ENCODE results near the gene PITX1. TPM values are rescaled to one million over a fixed set of nuclear protein-coding genes. Genes with fewer than 3 reads are reported as not detected.

The PITX1 gene
- total and polyA plus RNA-seq, 2 experiments from 2014 or later: not detected

GRCh38 chr5:135072387-135073281 lies 38.6 kb upstream of the PITX1 start:
- in situ Hi-C loops (cut with MboI): no loop called here
- Histone ChIP-seq H3K4me2 (ENCODE audit: unreplicated experiment) (no peak overlapping the region), H3K36me3 (ENCODE audit: low read depth) (no peaks in the 10 kb centered on the region), H3K9me3 (ENCODE audit: low read depth) (no peaks in the 10 kb centered on the region), H4K20me1 (ENCODE audit: insufficient read depth) (no peaks in the 10 kb centered on the region), H3K4me3 (no peak overlapping the region), H2AFZ (no peak overlapping the region), H3K4me1 (ENCODE audit: insufficient read depth) (no peaks in the 10 kb centered on the region), H3K79me2 (ENCODE audit: insufficient read depth) (no peaks in the 10 kb centered on the region), H3F3A (ENCODE audit: insufficient read depth) (no peaks in the 10 kb centered on the region), H3K9ac (no peak overlapping the region), H3K27me3 (replicated peaks; ENCODE audit: insufficient read depth) (peaks cover 24% of the 10 kb centered on the region; the same call in 1 of the 2 replicates), H3K27ac (no peak overlapping the region), H3K9me2 (ENCODE audit: insufficient read depth) (no peaks in the 10 kb centered on the region)
- WGBS, 2 experiments (ENCODE audit: low coverage in 1 of 2, low lambda C conversion rate in 2 of 2, missing lambda C conversion rate in 2 of 2): 26 to 32% methylated on average over 13 of the region's 13 CpGs
- no peak for DNase-seq
- TF ChIP-seq EZH2phosphoT487 (IDR thresholded peaks at IDR 0.05; ENCODE audit: insufficient read depth, low read depth) (no peak), EZH2 (IDR thresholded peaks at IDR 0.05; ENCODE audit: insufficient read depth, poor library complexity, severe bottlenecking) (no peak)

- no peak overlapping the region for H3K27ac ChIP-seq
- no peak overlapping the region for H2AFZ ChIP-seq
- no peaks in the 10 kb centered on the region for H3K36me3 ChIP-seq (ENCODE audit: low read depth)
- no peak overlapping the region for H3K9ac ChIP-seq
- no peak for TF ChIP-seq EZH2phosphoT487 (IDR thresholded peaks at IDR 0.05; ENCODE audit: insufficient read depth, low read depth)
- no peak for DNase-seq
- H3K79me2 ChIP-seq (ENCODE audit: insufficient read depth): no peaks in the 10 kb centered on the region
- H4K20me1 ChIP-seq (ENCODE audit: insufficient read depth): no peaks in the 10 kb centered on the region
- H3K9me2 ChIP-seq (ENCODE audit: insufficient read depth): no peaks in the 10 kb centered on the region
- H3K9me3 ChIP-seq (ENCODE audit: low read depth): no peaks in the 10 kb centered on the region
- 47 to 54% methylated on average over 6 of the region's 6 CpGs for WGBS, 2 experiments (ENCODE audit: low coverage in 1 of 2, low lambda C conversion rate in 2 of 2, missing lambda C conversion rate in 2 of 2)
- H3K27me3 ChIP-seq (replicated peaks; ENCODE audit: insufficient read depth): peaks cover 20% of the 10 kb centered on the region; the same call in 1 of the 2 replicates
- no peak overlapping the region for H3K4me3 ChIP-seq
- H3F3A ChIP-seq (ENCODE audit: insufficient read depth): no peaks in the 10 kb centered on the region
- H3K4me1 ChIP-seq (ENCODE audit: insufficient read depth): no peaks in the 10 kb centered on the region
- in situ Hi-C loops (cut with MboI): no loop called here
- H3K4me2 ChIP-seq (ENCODE audit: unreplicated experiment): no peak overlapping the region
These were observed 37.3 kb upstream of the PITX1 start for GRCh38 chr5:135071311-135071710.

- Histone ChIP-seq H3K4me1 (ENCODE audit: insufficient read depth) (no peaks in the 10 kb centered on the region), H3K27me3 (replicated peaks; ENCODE audit: insufficient read depth) (peaks cover 15% of the 10 kb centered on the region; the same call in 1 of the 2 replicates), H3K4me2 (ENCODE audit: unreplicated experiment) (no peak overlapping the region), H3K9ac (no peak overlapping the region), H2AFZ (no peak overlapping the region), H3K9me3 (ENCODE audit: low read depth) (no peaks in the 10 kb centered on the region), H3K4me3 (no peak overlapping the region), H3K36me3 (ENCODE audit: low read depth) (no peaks in the 10 kb centered on the region), H3F3A (ENCODE audit: insufficient read depth) (no peaks in the 10 kb centered on the region), H3K9me2 (ENCODE audit: insufficient read depth) (no peaks in the 10 kb centered on the region), H3K79me2 (ENCODE audit: insufficient read depth) (no peaks in the 10 kb centered on the region), H3K27ac (no peak overlapping the region), H4K20me1 (ENCODE audit: insufficient read depth) (no peaks in the 10 kb centered on the region)
- in situ Hi-C loops (cut with MboI): no loop called here
- DNase-seq: no peak
- TF ChIP-seq EZH2phosphoT487 (IDR thresholded peaks at IDR 0.05; ENCODE audit: insufficient read depth, low read depth) (no peak), EZH2 (IDR thresholded peaks at IDR 0.05; ENCODE audit: insufficient read depth, poor library complexity, severe bottlenecking) (no peak)
- 59 to 63% methylated on average over 16 to 19 of the region's 19 CpGs for WGBS, 2 experiments (ENCODE audit: low coverage in 1 of 2, low lambda C conversion rate in 2 of 2, missing lambda C conversion rate in 2 of 2)
These were observed 36.0 kb upstream of the PITX1 start for GRCh38 chr5:135069895-135070657.

GRCh38 chr5:135069016-135069770 lies 35.2 kb upstream of the PITX1 start:
- no peak overlapping the region for H2AFZ ChIP-seq
- WGBS, 2 experiments (ENCODE audit: low coverage in 1 of 2, low lambda C conversion rate in 2 of 2, missing lambda C conversion rate in 2 of 2): 61 to 62% methylated on average over 15 of the region's 15 CpGs

More at GRCh38 chr5:135069016-135069770, 35.2 kb upstream of the PITX1 start:
- H3K9ac ChIP-seq: no peak overlapping the region
- H3K27ac ChIP-seq: no peak overlapping the region
- H3K4me3 ChIP-seq: no peak overlapping the region
- H3K9me2 ChIP-seq (ENCODE audit: insufficient read depth): no peaks in the 10 kb centered on the region
- no peak overlapping the region for H3K4me2 ChIP-seq (ENCODE audit: unreplicated experiment)
- H3K79me2 ChIP-seq (ENCODE audit: insufficient read depth): no peaks in the 10 kb centered on the region
- H3K4me1 ChIP-seq (ENCODE audit: insufficient read depth): no peaks in the 10 kb centered on the region
- no peaks in the 10 kb centered on the region for H3K36me3 ChIP-seq (ENCODE audit: low read depth)
- no peaks in the 10 kb centered on the region for H3K9me3 ChIP-seq (ENCODE audit: low read depth)
- H4K20me1 ChIP-seq (ENCODE audit: insufficient read depth): no peaks in the 10 kb centered on the region
- no peak for DNase-seq
- no peak for TF ChIP-seq EZH2 (IDR thresholded peaks at IDR 0.05; ENCODE audit: insufficient read depth, poor library complexity, severe bottlenecking)
- no peak for TF ChIP-seq EZH2phosphoT487 (IDR thresholded peaks at IDR 0.05; ENCODE audit: insufficient read depth, low read depth)
- H3F3A ChIP-seq (ENCODE audit: insufficient read depth): no peaks in the 10 kb centered on the region
- peaks cover 13% of the 10 kb centered on the region; the same call in 1 of the 2 replicates for H3K27me3 ChIP-seq (replicated peaks; ENCODE audit: insufficient read depth)
- in situ Hi-C loops (cut with MboI): no loop called here
